Measurements from ENCODE around the gene CTNNA3.

GRCh38 chr10:67665491-67665890 is 30.5 kb downstream of the CTNNA3 start:
- TF ChIP-seq CTCF (conservative IDR thresholded peaks at IDR 0.05 in 1 of 2, IDR thresholded peaks at IDR 0.05 in 1 of 2; ENCODE audit: extremely low read depth in 1 of 2, insufficient read depth in 1 of 2, low read depth in 1 of 2, low read length in 2 of 2) (no peak), EZH2 (IDR thresholded peaks at IDR 0.05; ENCODE audit: borderline replicate concordance, low read length) (no peak)

Measured in mammary epithelial cell (primary cell).